ENCODE results near the gene HMGCL.

The HMGCL gene

DNA sequence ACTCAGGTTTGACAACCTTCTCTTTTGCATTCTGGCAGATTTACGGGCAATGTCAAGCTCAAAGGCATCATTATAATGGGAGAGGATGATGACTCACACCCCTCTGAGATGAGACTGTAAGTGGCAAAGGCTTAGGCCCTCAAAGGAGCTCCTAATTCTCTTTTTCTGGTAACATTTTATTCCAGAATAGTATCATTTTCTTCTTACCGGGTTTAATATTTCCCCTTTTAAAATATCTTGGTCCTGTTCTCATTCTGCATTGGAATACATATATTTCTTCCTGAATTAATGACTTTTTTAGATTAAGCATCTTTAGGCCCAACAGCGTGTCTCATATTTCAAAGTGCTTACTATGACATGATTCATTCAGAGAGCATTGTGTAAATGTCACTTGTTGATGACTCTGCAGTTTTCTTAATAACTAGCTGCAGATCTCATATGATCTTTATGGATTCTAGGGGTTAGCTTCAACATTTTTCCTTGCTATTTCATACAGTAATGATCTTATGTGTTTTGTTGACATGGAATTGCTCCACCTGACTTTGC, 45.3 kb downstream of the HMGCL start:
- DNase-seq (ENCODE audit: low read depth in 3 of 3, low spot score in 1 of 3), result no peak

DNA sequence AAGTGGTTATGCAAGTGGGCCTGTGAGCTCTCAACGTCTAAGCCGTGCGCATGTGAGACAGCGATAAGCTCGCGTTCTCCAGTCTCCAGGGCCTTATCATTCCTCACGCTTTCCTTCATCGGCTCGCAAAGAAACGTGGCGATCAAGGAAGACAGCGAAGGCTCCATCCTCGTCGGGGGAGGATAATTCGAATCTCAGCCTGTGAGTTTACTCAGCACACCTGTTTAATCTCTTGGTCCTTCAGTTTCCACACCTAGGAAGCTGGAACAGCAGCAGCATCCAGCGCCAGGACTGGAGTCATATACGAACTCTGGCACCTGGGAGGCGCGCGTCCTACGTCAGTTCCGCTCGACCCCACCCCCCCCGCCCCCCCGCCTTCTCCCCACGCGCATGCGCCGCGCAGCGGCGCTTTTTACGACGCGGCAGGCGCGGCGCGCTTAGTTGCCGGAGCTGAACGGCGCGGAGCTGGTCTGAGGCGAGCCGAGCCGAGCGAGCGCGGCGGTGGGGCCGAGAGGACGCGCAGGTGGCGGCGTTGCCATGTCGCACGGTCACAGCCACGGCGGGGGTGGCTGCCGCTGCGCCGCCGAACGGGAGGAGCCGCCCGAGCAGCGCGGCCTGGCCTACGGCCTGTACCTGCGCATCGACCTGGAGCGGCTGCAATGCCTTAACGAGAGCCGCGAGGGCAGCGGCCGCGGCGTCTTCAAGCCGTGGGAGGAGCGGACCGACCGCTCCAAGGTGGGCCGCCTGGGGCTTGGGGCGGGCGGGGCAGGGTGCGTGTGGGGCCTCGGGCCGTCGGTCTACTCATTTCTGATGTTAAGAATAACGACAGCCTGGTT, 47.0 kb downstream of the HMGCL start, which contains the start of gene PITHD1:
PITHD1 (plus strand) TSS at position 440 of the 836 bp plus-strand sequence; CDS start at position 538, 98 bp downstream.
- peak; percentile 38 to 64 (median 63) for DNase-seq (ENCODE audit: low read depth in 3 of 3, low spot score in 1 of 3)

DNA sequence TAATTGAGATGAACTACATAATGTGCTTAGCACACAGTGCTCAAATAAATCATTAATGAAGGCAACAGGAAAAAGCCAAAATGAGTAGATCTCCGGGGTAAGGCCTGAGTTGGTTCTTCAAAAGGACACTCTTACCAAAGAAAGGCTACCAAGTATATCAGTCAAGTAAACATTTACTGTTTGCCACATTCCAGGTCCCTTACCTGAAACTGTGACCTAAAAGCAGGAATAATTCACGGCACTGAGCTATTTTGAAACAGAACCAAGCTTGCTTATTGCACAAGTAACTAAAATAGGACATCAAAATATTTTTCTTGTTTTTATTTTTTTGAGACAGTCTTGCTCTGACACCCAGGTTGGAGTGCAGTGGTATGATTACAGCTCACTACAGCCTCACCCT, 49.0 kb downstream of the HMGCL start:
- no peak for DNase-seq (ENCODE audit: low read depth in 3 of 3, low spot score in 1 of 3)

DNA sequence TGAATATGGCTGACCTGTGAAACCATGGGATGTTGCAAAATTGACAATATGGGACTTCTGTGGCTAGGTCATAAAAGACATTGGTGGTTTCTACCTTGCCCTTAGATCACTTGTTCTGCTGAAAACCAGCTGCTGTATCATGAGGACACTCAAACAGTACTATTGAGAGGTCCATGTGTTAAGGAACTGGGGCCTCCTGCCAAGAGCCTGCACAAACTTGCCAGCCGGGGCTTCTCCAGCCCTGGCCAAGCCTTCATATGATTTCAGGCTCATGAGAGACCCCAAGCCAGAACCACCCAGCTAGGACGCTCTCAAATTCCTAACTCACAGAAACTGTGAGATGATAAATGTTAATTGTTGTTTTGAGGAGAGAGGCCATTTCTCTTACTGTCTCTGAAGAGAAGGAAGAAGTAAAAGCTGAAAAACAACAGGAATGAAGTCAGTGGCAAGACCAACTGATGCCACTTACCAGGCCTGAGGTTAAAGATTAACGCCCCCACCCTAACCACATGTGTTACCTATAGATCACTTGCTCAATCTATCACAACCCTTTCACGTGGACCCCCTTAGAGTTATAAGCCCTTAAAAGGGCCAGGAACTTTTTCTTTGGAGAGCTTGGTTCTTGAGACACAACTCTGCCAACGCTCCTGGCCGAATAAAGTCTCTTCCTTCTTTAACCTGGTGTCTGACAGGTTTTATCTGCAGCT, 50.9 kb downstream of the HMGCL start:
- DNase-seq (ENCODE audit: low read depth in 3 of 3, low spot score in 1 of 3), result no peak

DNA sequence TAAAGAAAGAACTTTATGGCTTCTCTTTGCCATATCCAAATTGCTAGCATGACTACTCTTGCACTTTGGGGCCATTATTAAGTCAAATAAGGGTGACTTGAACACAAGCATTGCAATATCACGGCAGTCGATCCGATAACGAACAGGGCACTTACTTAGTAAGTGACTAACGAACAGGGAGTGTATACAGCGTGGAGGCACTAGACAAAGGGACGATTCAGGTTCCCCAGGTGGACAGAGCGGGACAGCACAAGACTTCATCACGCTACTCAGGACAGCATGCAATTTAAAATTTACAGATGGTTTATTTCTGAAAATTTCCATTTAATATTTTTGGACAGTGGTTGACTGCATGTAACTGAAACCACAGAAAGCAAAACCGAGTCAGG, 52.4 kb downstream of the HMGCL start:
- no peak for DNase-seq (ENCODE audit: low read depth in 3 of 3, low spot score in 1 of 3)

DNA sequence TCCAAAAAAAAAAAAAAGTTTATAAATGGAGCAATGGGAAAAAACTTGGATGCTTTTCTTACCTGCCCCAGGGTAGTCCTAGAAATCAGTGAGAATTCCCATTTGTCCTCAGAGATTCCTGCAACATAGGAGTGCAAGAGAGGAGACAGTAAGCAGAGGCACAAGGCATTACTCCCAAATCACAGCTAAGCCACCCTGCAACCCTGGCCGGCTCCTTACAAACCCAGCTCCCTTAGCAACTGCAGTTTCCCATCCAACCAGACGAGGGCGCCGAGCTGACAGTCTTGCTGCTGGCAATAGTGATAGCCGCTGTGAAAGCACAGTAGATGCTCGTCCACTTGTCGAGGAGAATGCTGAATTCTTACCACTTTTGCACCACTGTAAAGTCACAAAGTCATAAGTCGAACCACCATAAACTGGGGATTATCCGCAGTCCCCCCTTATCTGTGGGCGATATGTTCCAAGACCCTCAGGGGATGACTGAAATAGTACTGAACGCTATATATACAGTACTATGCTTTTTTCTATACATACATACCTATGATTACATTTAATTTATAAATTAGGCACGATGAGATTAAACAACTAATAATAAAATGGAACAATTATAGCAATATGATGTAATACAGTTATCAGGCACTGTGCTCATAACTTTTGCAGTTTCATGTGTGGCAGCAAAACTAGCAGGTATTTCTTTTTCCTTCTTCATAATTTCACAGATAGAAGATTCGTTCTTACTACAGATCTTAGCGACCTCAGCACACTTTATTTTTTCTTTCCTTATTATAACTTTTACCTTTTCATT, 53.0 kb downstream of the HMGCL start:
- DNase-seq (ENCODE audit: low read depth in 3 of 3, low spot score in 1 of 3), result peak; percentile 64 to 80 (median 69)

DNA sequence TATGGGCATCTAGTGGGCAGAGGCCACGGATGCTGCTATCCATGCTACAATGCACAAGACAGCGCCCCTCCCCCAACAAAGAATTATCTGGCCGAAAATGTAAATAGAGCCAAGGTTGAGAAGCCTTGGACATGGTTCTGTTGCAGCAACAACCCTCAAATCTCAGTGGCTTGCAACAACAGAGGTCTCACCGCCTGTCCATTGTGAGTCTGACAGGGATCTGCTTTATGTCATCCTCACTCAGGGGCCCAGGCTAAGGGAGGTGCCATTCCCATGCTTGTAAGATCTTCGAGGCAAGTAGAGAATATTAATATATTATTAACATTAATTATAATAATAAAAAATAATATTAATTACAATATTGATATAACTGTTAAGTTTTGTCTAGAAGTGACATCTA, 56.5 kb downstream of the HMGCL start:
- DNase-seq (ENCODE audit: low read depth in 3 of 3, low spot score in 1 of 3), result no peak

DNA sequence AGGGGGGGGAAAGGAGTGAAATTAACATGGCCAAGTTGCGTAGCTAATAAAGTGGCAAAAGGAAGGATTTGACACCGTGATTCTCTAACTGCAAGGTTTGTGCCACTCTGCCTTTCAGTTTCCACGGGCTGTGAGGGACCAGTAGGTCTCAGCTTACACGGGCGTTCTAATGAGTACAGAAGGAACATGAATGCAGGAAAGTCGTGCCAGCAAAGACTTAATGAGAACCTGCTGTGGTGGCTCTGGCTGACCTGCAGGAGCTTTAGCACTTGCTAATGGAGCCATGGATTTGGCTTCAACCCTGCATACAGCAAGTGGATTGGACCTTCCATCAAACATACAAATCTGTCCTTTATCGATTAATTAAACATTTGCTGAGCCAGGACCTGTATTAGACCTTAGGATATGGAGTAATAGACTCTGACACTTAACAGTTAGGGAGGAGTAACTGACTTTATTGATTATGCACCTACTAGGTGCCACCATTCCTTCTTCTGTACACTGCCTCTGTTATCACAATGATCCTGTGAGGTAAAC, 62.1 kb downstream of the HMGCL start:
- DNase-seq (ENCODE audit: low read depth in 3 of 3, low spot score in 1 of 3), result no peak

DNA sequence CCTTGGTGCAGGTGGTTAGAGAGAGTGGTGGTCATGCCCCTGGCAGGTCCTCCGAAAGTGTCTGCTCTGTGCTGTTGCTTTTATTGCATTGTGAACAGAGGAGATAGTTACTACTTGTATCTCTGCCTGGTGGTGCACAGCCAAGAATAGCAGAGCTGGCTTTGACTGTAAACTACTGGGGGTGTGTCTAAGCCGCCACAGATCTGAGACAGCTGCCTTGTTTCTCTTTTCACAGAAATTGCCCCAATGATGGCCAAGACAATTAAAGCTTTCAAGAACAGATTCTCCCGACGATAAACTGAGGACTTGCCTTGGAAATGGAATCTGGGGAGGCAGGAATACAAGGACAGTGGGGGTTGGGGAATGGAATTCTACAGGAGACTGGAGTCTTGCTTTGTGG, 66.0 kb downstream of the HMGCL start:
- no peak for DNase-seq (ENCODE audit: low read depth in 3 of 3, low spot score in 1 of 3)

DNA sequence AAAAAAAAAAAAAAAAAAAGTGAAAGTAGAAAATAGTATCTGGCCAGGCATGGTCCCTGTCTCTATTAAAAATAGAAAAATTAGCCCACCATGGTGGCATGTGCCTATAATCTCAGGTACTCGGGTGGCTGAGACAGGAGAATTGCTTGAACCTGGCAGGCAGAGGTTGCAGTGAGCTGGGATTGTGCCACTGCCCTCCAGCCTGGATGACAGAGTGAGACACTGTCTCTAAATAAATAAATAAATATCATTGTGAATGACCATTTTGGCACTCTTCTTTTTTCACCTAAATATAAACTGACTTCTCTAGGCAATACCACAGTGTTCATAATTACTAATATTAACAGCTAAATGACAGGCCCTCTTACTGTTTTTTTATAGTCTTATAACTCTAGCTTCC, 67.4 kb downstream of the HMGCL start:
- DNase-seq (ENCODE audit: low read depth in 3 of 3, low spot score in 1 of 3), result no peak

DNA sequence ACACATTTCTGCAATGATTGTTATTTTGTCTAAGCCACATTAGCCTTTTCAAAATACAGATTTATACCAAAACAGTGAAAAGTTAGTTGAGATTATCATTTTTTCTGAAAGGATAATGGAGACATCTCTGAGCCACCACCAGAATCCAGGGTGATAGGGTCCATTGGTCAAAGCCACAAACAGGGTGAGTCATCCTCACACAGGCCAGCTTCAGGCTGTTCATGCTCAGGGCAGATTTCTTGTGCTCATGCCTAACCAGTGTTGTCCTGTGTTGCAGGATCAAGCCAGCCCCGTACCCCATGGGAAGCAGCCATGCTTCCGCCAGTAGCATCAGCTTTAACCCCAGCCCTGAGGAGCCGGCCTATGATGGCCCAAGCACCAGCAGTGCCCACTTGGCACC, 68.6 kb downstream of the HMGCL start:
- DNase-seq (ENCODE audit: low read depth in 3 of 3, low spot score in 1 of 3), result no peak

DNA sequence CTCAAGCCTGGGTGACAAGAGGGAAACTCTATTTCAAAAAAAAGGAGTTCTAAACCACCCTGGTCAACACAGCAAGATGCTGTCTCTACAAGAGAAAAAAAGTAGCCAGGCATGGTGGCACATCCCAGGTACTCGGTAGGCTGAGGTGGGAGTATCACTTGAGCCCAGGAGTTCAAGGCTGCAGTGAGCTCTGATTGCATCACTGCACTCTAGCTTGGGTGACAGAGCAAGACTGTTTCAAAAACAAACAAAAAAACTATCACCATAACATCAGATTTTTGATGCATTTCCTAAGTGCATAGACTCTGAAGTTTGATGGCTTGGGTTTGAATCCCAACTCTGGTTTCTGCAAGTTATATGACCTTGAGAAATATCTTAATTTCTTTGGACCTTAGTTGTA, 72.3 kb downstream of the HMGCL start:
- DNase-seq (ENCODE audit: low read depth in 3 of 3, low spot score in 1 of 3), result no peak
